SHP77 treated with DMSO at 0.1 percent for 48 hours (cell line): Measurements from ENCODE around the gene PHF1.

Experiments
- DNase-seq: peaks from one replicate; lab custom pipeline; 2025; lab: John Stamatoyannopoulos, UW

Gene PHF1

GRCh38 chr6:33433001-33433543 is 22.3 kb downstream of the PHF1 start:
- no peak for DNase-seq

- DNase-seq: no peak
Measured at GRCh38 chr6:33433544-33434191, 22.9 kb downstream of the PHF1 start.

- no peak for DNase-seq
Measured at GRCh38 chr6:33434961-33435360, 24.1 kb downstream of the PHF1 start.

- DNase-seq: no peak
Measured at GRCh38 chr6:33437666-33438065, 26.9 kb downstream of the PHF1 start.

- DNase-seq: no peak
Measured at GRCh38 chr6:33438978-33439594, 28.3 kb downstream of the PHF1 start.

GRCh38 chr6:33439956-33440648 is 29.3 kb downstream of the PHF1 start:
- DNase-seq: no peak

- DNase-seq: no peak
Measured at GRCh38 chr6:33440649-33441309, 30.0 kb downstream of the PHF1 start.

- no peak for DNase-seq
Measured at GRCh38 chr6:33441457-33441856, 30.6 kb downstream of the PHF1 start.

- DNase-seq: no peak
Measured at GRCh38 chr6:33442283-33442682, 31.5 kb downstream of the PHF1 start.

GRCh38 chr6:33443025-33443424 is 32.2 kb downstream of the PHF1 start:
- no peak for DNase-seq

- no peak for DNase-seq
Measured at GRCh38 chr6:33443619-33444504, 33.0 kb downstream of the PHF1 start.

GRCh38 chr6:33445119-33445603 is 34.3 kb downstream of the PHF1 start:
- no peak for DNase-seq

GRCh38 chr6:33446356-33446755 is 35.5 kb downstream of the PHF1 start:
- DNase-seq: no peak

GRCh38 chr6:33450434-33450833 is 39.6 kb downstream of the PHF1 start:
- no peak for DNase-seq

- DNase-seq: no peak
Measured at GRCh38 chr6:33451606-33452005, 40.8 kb downstream of the PHF1 start.

- no peak for DNase-seq
Measured at GRCh38 chr6:33452496-33452895, 41.7 kb downstream of the PHF1 start.

- DNase-seq: no peak
Measured at GRCh38 chr6:33453393-33454008, 42.7 kb downstream of the PHF1 start.

GRCh38 chr6:33454009-33454946 is 43.5 kb downstream of the PHF1 start, which contains the start of gene ZBTB9:
ZBTB9 (plus strand) TSS chr6:33454576; CDS start chr6:33455101, 525 bp downstream.
- peak; percentile 94 for DNase-seq

- no peak for DNase-seq
Measured at GRCh38 chr6:33455051-33455450, 44.2 kb downstream of the PHF1 start.

GRCh38 chr6:33456156-33456555 is 45.3 kb downstream of the PHF1 start:
- no peak for DNase-seq
